ENCODE results near the gene OVOL2. TPM values are rescaled to one million over a fixed set of nuclear protein-coding genes. Genes with fewer than 3 reads are reported as not detected.

The OVOL2 gene
- total and polyA plus RNA-seq, 2 donors (not counting 1 experiment from before 2014, with no cell fraction given), result not detected

DNA sequence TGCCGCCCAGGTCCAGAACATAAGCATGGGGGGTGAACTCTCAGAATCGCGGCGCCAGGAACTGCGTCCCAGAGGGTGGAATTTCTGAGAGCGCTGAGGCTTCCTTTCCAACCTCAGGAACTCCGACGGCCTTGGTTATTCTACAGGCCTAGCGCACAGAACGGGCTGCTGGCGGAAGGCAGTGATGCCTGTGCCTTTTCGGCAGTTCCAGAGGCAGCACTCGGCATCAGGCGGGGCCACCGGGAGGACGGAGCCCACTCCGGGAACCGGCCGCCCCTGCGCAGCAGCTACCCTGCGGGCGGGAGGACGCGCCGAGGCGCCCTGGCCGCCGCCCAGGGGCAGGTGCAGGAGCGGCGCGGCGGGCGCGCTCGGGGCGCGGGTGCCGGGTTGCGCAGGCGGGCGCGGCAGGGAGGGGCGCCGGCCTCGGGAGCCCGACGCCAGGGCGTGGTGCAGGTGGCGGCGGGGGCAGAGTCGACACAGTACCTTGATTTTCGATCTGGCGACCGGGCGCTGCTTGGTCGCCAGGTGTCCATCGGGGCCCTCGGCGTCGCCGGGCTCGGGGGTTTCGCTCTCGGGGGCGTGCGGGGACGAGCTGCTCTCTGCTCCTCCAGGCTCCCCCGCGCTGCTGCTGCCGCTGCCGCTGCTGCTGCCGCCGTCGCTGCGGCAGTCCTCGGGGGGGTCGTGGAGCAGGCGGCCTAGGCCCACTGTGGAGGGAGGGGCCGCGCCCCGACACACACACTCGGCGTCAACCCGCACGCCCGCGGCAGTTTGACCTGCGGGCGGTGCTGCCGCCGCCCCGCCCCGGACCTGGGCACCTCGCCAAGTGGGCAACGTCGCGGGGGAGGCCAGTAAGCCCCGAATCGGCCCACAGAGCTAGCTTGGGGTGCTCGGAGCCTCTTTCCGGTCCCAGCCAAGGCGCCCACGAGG, 1.3 kb downstream of the OVOL2 start:
- no peaks in the 10 kb centered on the region for H3K79me2 ChIP-seq (ENCODE audit: control insufficient read depth, insufficient read depth, low read length)
- H2AFZ ChIP-seq (ENCODE audit: insufficient read depth, low read depth, low read length, poor library complexity, severe bottlenecking), result peak overlapping the region; percentile 60
- WGBS (ENCODE audit: insufficient coverage), result 2% methylated on average over 103 of the region's 103 CpGs
- peaks cover 24 to 31% of the 10 kb centered on the region in 2 donors for H3K4me1 ChIP-seq (ENCODE audit: control insufficient read depth in 2 of 2, insufficient read depth in 2 of 2, low read length in 2 of 2)
- H3K4me1 Mint-ChIP-seq, result peaks cover 15% of the 10 kb centered on the region
- ATAC-seq (ENCODE audit: low read depth) (no peak), DNase-seq (peak; percentile 47)
- intact Hi-C loops (cut with micrococcal nuclease), result no loop called here
- H3K36me3 ChIP-seq (replicated peaks in 1 of 2; ENCODE audit: control extremely low read depth in 1 of 2, control insufficient read depth in 1 of 2, extremely low read depth in 1 of 2, insufficient read depth in 2 of 2, low read length in 1 of 2), result no peaks in the 10 kb centered on the region
- peak overlapping the region; percentile 88 for H3K4me2 ChIP-seq (replicated peaks; ENCODE audit: low read depth, low read length, poor library complexity, severe bottlenecking)
- no peak overlapping the region for H3K27ac Mint-ChIP-seq
- H3K27me3 ChIP-seq (replicated peaks in 1 of 4; ENCODE audit: control extremely low read depth in 1 of 4, control insufficient read depth in 3 of 4, insufficient read depth in 4 of 4, low read length in 3 of 4), result peaks cover 0 to 71% (median 44%) of the 10 kb centered on the region in 4 experiments
- H3K9ac ChIP-seq (ENCODE audit: low read length), result peak overlapping the region; percentile 60
- no peak overlapping the region for H3K27ac ChIP-seq (ENCODE audit: low read length in 2 of 2)
- TF ChIP-seq, protein P1, sequence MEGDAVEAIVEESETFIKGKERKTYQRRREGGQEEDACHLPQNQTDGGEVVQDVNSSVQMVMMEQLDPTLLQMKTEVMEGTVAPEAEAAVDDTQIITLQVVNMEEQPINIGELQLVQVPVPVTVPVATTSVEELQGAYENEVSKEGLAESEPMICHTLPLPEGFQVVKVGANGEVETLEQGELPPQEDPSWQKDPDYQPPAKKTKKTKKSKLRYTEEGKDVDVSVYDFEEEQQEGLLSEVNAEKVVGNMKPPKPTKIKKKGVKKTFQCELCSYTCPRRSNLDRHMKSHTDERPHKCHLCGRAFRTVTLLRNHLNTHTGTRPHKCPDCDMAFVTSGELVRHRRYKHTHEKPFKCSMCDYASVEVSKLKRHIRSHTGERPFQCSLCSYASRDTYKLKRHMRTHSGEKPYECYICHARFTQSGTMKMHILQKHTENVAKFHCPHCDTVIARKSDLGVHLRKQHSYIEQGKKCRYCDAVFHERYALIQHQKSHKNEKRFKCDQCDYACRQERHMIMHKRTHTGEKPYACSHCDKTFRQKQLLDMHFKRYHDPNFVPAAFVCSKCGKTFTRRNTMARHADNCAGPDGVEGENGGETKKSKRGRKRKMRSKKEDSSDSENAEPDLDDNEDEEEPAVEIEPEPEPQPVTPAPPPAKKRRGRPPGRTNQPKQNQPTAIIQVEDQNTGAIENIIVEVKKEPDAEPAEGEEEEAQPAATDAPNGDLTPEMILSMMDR (IDR thresholded peaks at IDR 0.05), result no peak
- peak; percentile 70 for TF ChIP-seq EZH2 (IDR thresholded peaks at IDR 0.05; ENCODE audit: borderline replicate concordance, insufficient read depth, low read depth, low read length, poor library complexity, severe bottlenecking)
- no peaks in the 10 kb centered on the region for H4K20me1 ChIP-seq (ENCODE audit: control insufficient read depth, insufficient read depth, low read length, poor library complexity, severe bottlenecking)
- H3K9me3 ChIP-seq (ENCODE audit: control extremely low read depth in 1 of 3, control insufficient read depth in 2 of 3, insufficient read depth in 1 of 3, low read length in 2 of 3), result peaks cover 0 to 11% (median 0%) of the 10 kb centered on the region in 3 donors
- peaks cover 3% of the 10 kb centered on the region for H3K9me3 Mint-ChIP-seq (ENCODE audit: insufficient read depth)
- ChIA-PET POLR2A (no interaction called here), CTCF (no interaction called here)
- H3K27me3 Mint-ChIP-seq, result peaks cover 57% of the 10 kb centered on the region
- peak overlapping the region; percentile 81 for H3K4me3 Mint-ChIP-seq
- H3K4me3 ChIP-seq (ENCODE audit: control extremely low read depth in 1 of 5, extremely low read depth in 1 of 5, insufficient read depth in 1 of 5, low read depth in 2 of 5, low read length in 4 of 5), result peak overlapping the region in 4 of 5 experiments; percentile 24 to 60 (median 48)

- Mint-ChIP-seq H3K4me1 (peaks cover 15% of the 10 kb centered on the region), H3K4me3 (no peak overlapping the region), H3K27me3 (peaks cover 61% of the 10 kb centered on the region), H3K27ac (no peak overlapping the region), H3K9me3 (ENCODE audit: insufficient read depth) (peaks cover 3% of the 10 kb centered on the region)
- no peak overlapping the region for H3K9ac ChIP-seq (ENCODE audit: low read length)
- 19% methylated on average over 10 of the region's 11 CpGs for WGBS (ENCODE audit: insufficient coverage)
- H3K27ac ChIP-seq (ENCODE audit: low read length in 2 of 2), result no peak overlapping the region
- H3K36me3 ChIP-seq (replicated peaks in 1 of 2; ENCODE audit: control extremely low read depth in 1 of 2, control insufficient read depth in 1 of 2, extremely low read depth in 1 of 2, insufficient read depth in 2 of 2, low read length in 1 of 2), result no peaks in the 10 kb centered on the region
- POLR2A ChIA-PET, result no interaction called here
- H3K4me3 ChIP-seq (ENCODE audit: control extremely low read depth in 1 of 5, extremely low read depth in 1 of 5, insufficient read depth in 1 of 5, low read depth in 2 of 5, low read length in 4 of 5), result no peak overlapping the region
- intact Hi-C loops (cut with micrococcal nuclease), result no loop called here
- H3K27me3 ChIP-seq (replicated peaks in 1 of 4; ENCODE audit: control extremely low read depth in 1 of 4, control insufficient read depth in 3 of 4, insufficient read depth in 4 of 4, low read length in 3 of 4), result peaks cover 0 to 66% (median 39%) of the 10 kb centered on the region in 4 experiments
- H3K79me2 ChIP-seq (ENCODE audit: control insufficient read depth, insufficient read depth, low read length), result no peaks in the 10 kb centered on the region
- peaks cover 24 to 31% of the 10 kb centered on the region in 2 donors for H3K4me1 ChIP-seq (ENCODE audit: control insufficient read depth in 2 of 2, insufficient read depth in 2 of 2, low read length in 2 of 2)
- no peak overlapping the region for H3K4me2 ChIP-seq (replicated peaks; ENCODE audit: low read depth, low read length, poor library complexity, severe bottlenecking)
- CTCF ChIA-PET, result no interaction called here
- DNase-seq (no peak), ATAC-seq (ENCODE audit: low read depth) (no peak)
- H4K20me1 ChIP-seq (ENCODE audit: control insufficient read depth, insufficient read depth, low read length, poor library complexity, severe bottlenecking), result no peaks in the 10 kb centered on the region
- H2AFZ ChIP-seq (ENCODE audit: insufficient read depth, low read depth, low read length, poor library complexity, severe bottlenecking), result no peak overlapping the region
- no peak for TF ChIP-seq EZH2 (IDR thresholded peaks at IDR 0.05; ENCODE audit: borderline replicate concordance, insufficient read depth, low read depth, low read length, poor library complexity, severe bottlenecking)
- TF ChIP-seq, protein P1 (IDR thresholded peaks at IDR 0.05), result no peak
- H3K9me3 ChIP-seq (ENCODE audit: control extremely low read depth in 1 of 3, control insufficient read depth in 2 of 3, insufficient read depth in 1 of 3, low read length in 2 of 3), result peaks cover 0 to 11% (median 0%) of the 10 kb centered on the region in 3 donors
These were observed 2.5 kb downstream of the OVOL2 start for GRCh38 chr20:18055261-18055660.
